Measurements from ENCODE around the gene UGT2A2. TPM values are rescaled to one million over a fixed set of nuclear protein-coding genes. Genes with fewer than 3 reads are reported as not detected.

Gene UGT2A2
- total RNA-seq, 3 donors from 2014 or later (not counting 1 experiment from before 2014, with no cell fraction given): not detected

DNA sequence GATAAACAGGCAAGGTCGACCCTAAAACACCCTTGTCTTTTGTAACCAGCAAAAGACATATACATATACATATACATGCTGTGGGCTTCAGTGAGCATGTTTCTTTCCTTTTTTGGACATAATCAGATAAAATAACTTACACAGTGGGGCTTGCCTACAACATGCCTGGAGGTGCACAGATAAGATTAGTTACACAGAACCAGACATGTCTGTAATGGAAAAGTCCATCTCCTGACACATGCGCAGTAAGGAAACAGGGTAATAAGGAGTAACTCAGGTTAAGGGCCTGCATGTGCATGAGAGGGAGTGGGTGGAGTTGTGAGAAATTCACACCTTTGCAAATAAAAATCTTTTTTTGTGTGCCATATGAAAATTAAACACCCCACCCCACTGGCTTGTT, 10.2 kb upstream of the UGT2A2 start:
- no peaks in the 10 kb centered on the region for H3K36me3 ChIP-seq (ENCODE audit: control insufficient read depth, insufficient read depth, low read length)
- ATAC-seq (no peak), DNase-seq (no peak)
- no peak overlapping the region for H3K27ac ChIP-seq (ENCODE audit: low read length)
- Mint-ChIP-seq H3K4me3 (no peak overlapping the region), H3K4me1 (no peaks in the 10 kb centered on the region), H3K27ac (no peak overlapping the region), H3K27me3 (ENCODE audit: low read depth in 2 of 2) (no peaks in the 10 kb centered on the region), H3K36me3 (no peaks in the 10 kb centered on the region), H3K9me3 (no peaks in the 10 kb centered on the region)
- TF ChIP-seq, protein P1, sequence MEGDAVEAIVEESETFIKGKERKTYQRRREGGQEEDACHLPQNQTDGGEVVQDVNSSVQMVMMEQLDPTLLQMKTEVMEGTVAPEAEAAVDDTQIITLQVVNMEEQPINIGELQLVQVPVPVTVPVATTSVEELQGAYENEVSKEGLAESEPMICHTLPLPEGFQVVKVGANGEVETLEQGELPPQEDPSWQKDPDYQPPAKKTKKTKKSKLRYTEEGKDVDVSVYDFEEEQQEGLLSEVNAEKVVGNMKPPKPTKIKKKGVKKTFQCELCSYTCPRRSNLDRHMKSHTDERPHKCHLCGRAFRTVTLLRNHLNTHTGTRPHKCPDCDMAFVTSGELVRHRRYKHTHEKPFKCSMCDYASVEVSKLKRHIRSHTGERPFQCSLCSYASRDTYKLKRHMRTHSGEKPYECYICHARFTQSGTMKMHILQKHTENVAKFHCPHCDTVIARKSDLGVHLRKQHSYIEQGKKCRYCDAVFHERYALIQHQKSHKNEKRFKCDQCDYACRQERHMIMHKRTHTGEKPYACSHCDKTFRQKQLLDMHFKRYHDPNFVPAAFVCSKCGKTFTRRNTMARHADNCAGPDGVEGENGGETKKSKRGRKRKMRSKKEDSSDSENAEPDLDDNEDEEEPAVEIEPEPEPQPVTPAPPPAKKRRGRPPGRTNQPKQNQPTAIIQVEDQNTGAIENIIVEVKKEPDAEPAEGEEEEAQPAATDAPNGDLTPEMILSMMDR (IDR thresholded peaks at IDR 0.05): no peak
- 74% methylated on average over 2 of the region's 2 CpGs for WGBS (ENCODE audit: insufficient coverage)
- intact Hi-C loops (cut with micrococcal nuclease): no loop called here
- no peaks in the 10 kb centered on the region for H3K27me3 ChIP-seq (ENCODE audit: control insufficient read depth, insufficient read depth, low read length)
- no peaks in the 10 kb centered on the region for H3K9me3 ChIP-seq (ENCODE audit: control insufficient read depth, insufficient read depth, low read length)
- no peak overlapping the region for H3K4me3 ChIP-seq (ENCODE audit: low read length)
- H3K4me1 ChIP-seq (ENCODE audit: control insufficient read depth, insufficient read depth, low read length): no peaks in the 10 kb centered on the region

DNA sequence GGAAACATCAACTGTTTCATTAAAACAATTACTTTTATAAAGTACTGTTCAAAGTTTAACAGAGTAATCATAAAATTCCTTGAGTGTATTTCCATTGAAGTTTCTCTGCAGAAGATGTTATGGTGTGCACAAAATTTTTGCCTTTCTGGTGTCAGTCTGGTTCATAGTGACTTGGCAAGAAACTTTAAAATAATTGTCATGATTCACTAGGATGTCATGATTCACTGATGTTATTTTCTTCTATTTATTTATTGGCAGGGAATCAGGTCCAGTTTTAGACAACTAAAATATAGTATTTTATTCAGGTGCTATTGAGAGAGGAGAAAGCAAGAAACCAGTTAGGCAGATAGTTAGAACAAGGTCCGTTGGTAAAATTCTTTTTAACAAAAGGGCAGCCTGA, 9.8 kb upstream of the UGT2A2 start:
- H3K27ac Mint-ChIP-seq: no peak overlapping the region
- H3K36me3 ChIP-seq (ENCODE audit: control insufficient read depth, insufficient read depth, low read length): no peaks in the 10 kb centered on the region
- no peaks in the 10 kb centered on the region for H3K9me3 Mint-ChIP-seq
- H3K4me1 ChIP-seq (ENCODE audit: control insufficient read depth, insufficient read depth, low read length): no peaks in the 10 kb centered on the region
- no peaks in the 10 kb centered on the region for H3K4me1 Mint-ChIP-seq
- no peak overlapping the region for H3K27ac ChIP-seq (ENCODE audit: low read length)
- no peak overlapping the region for H3K4me3 ChIP-seq (ENCODE audit: low read length)
- ATAC-seq (no peak), DNase-seq (no peak)
- no peaks in the 10 kb centered on the region for H3K36me3 Mint-ChIP-seq
- no peaks in the 10 kb centered on the region for H3K27me3 Mint-ChIP-seq (ENCODE audit: low read depth in 2 of 2)
- intact Hi-C loops (cut with micrococcal nuclease): no loop called here
- 60% methylated on average over 1 of the region's 1 CpG for WGBS (ENCODE audit: insufficient coverage)
- TF ChIP-seq, protein P1 (IDR thresholded peaks at IDR 0.05): no peak
- H3K27me3 ChIP-seq (ENCODE audit: control insufficient read depth, insufficient read depth, low read length): no peaks in the 10 kb centered on the region
- H3K4me3 Mint-ChIP-seq: no peak overlapping the region
- no peaks in the 10 kb centered on the region for H3K9me3 ChIP-seq (ENCODE audit: control insufficient read depth, insufficient read depth, low read length)

- Histone ChIP-seq H3K27ac (ENCODE audit: low read length) (no peak overlapping the region), H3K4me1 (ENCODE audit: control insufficient read depth, insufficient read depth, low read length) (no peaks in the 10 kb centered on the region), H3K9me3 (ENCODE audit: control insufficient read depth, insufficient read depth, low read length) (no peaks in the 10 kb centered on the region), H3K4me3 (ENCODE audit: low read length) (no peak overlapping the region), H3K27me3 (ENCODE audit: control insufficient read depth, insufficient read depth, low read length) (no peaks in the 10 kb centered on the region), H3K36me3 (ENCODE audit: control insufficient read depth, insufficient read depth, low read length) (no peaks in the 10 kb centered on the region)
- no peak overlapping the region for H3K4me3 Mint-ChIP-seq
- no peak overlapping the region for H3K27ac Mint-ChIP-seq
- intact Hi-C loops (cut with micrococcal nuclease): no loop called here
- ATAC-seq (no peak), DNase-seq (no peak)
- H3K9me3 Mint-ChIP-seq: peaks cover 0 to 3% of the 10 kb centered on the region in 2 donors
- TF ChIP-seq, protein P1 (IDR thresholded peaks at IDR 0.05): no peak
- no peaks in the 10 kb centered on the region for H3K4me1 Mint-ChIP-seq
- WGBS (ENCODE audit: insufficient coverage): 57% methylated on average over 1 of the region's 2 CpGs
- peaks cover 2 to 6% of the 10 kb centered on the region in 2 donors for H3K27me3 Mint-ChIP-seq (ENCODE audit: low read depth in 2 of 2)
- no peaks in the 10 kb centered on the region for H3K36me3 Mint-ChIP-seq
Observed at GRCh38 chr4:69642961-69643360, 3.5 kb upstream of the UGT2A2 start.

GRCh38 chr4:69640289-69640688, 847 bp upstream of the UGT2A2 start:
- 87% methylated on average over 2 of the region's 2 CpGs for WGBS (ENCODE audit: insufficient coverage)
- H3K9me3 ChIP-seq (ENCODE audit: control insufficient read depth, insufficient read depth, low read length): no peaks in the 10 kb centered on the region
- H3K27me3 Mint-ChIP-seq (ENCODE audit: low read depth in 2 of 2): peaks cover 2 to 6% of the 10 kb centered on the region in 2 donors
- no peak overlapping the region for H3K27ac Mint-ChIP-seq
- intact Hi-C loops (cut with micrococcal nuclease): no loop called here
- H3K9me3 Mint-ChIP-seq: peaks cover 3 to 8% of the 10 kb centered on the region in 2 donors
- H3K4me3 ChIP-seq (ENCODE audit: low read length): no peak overlapping the region
- no peak overlapping the region for H3K4me3 Mint-ChIP-seq
- H3K27me3 ChIP-seq (ENCODE audit: control insufficient read depth, insufficient read depth, low read length): no peaks in the 10 kb centered on the region
- H3K36me3 Mint-ChIP-seq: no peaks in the 10 kb centered on the region
- no peaks in the 10 kb centered on the region for H3K36me3 ChIP-seq (ENCODE audit: control insufficient read depth, insufficient read depth, low read length)
- no peaks in the 10 kb centered on the region for H3K4me1 ChIP-seq (ENCODE audit: control insufficient read depth, insufficient read depth, low read length)
- DNase-seq: no peak
- no peak for ATAC-seq
- TF ChIP-seq, protein P1 (IDR thresholded peaks at IDR 0.05): no peak
- no peaks in the 10 kb centered on the region for H3K4me1 Mint-ChIP-seq
- H3K27ac ChIP-seq (ENCODE audit: low read length): no peak overlapping the region

Data from natural killer cell (primary cell).